Panc1 (cell line): ENCODE measurements around the gene ECHDC3.

Experiments
- POLR2AphosphoS5 ChIP-seq: IDR thresholded peaks from 2 replicates; pipeline ENCODE4 v1.6.1; 2012; ENCODE audit warnings: mild to moderate bottlenecking, low read depth, low read length, moderate library complexity
- TF ChIP-seq, protein P1 (sequence below), 2 experiments: IDR thresholded peaks; 2 replicates each; pipeline ENCODE4 v1.6.1; 2011 to 2012; ENCODE audit warnings: low read depth in 2 of 2, control low read depth in 1 of 2, low read length in 1 of 2, mild to moderate bottlenecking in 1 of 2, moderate library complexity in 1 of 2; ENCODE audit not compliant: insufficient read depth in 1 of 2

DNA sequence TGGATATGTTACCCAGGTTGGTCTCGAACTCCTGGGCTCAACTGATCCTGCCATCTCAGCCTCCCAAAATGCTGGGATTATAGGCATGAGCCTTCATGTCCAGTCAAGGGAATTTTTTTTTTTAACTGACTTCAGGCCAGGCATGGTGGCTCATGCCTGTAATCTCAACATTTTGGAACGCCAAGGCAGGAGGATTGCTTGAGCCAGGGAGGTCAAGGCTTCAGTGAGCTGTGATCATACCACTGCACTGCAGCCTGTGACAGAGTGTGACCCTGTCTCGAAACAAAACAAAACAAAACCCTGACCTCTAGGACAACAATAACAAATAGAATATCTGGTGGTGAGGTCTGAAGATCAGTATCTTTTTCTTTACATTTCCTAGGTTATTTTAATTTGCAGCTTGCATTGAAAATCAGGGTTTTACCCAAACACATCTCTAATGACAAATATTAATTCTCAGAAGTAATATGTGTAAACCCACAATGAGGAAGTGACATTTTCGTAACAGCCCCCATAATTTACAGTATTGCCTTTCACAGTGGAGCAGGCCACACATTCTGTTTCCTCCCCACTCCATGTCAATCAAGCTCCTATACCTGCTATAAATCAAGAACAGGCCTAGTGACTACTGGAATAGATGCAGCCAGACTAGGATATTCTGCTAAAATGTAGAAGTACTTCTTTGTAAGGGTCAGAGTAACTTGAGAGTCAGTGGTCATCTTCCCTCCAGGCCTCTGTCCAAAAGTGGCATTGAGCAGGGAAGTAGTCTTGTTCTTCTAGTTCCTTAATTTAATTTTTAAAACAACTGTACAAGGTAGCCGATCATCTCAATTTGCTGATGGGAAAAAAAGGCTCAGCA is 43.3 kb upstream of the ECHDC3 start:
- TF ChIP-seq POLR2AphosphoS5: no peak
- TF ChIP-seq, protein P1, sequence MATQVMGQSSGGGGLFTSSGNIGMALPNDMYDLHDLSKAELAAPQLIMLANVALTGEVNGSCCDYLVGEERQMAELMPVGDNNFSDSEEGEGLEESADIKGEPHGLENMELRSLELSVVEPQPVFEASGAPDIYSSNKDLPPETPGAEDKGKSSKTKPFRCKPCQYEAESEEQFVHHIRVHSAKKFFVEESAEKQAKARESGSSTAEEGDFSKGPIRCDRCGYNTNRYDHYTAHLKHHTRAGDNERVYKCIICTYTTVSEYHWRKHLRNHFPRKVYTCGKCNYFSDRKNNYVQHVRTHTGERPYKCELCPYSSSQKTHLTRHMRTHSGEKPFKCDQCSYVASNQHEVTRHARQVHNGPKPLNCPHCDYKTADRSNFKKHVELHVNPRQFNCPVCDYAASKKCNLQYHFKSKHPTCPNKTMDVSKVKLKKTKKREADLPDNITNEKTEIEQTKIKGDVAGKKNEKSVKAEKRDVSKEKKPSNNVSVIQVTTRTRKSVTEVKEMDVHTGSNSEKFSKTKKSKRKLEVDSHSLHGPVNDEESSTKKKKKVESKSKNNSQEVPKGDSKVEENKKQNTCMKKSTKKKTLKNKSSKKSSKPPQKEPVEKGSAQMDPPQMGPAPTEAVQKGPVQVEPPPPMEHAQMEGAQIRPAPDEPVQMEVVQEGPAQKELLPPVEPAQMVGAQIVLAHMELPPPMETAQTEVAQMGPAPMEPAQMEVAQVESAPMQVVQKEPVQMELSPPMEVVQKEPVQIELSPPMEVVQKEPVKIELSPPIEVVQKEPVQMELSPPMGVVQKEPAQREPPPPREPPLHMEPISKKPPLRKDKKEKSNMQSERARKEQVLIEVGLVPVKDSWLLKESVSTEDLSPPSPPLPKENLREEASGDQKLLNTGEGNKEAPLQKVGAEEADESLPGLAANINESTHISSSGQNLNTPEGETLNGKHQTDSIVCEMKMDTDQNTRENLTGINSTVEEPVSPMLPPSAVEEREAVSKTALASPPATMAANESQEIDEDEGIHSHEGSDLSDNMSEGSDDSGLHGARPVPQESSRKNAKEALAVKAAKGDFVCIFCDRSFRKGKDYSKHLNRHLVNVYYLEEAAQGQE (IDR thresholded peaks at IDR 0.05; ENCODE audit: insufficient read depth in 1 of 2, low read depth in 2 of 2, low read length in 1 of 2): no peak
